Superior temporal gyrus (tissue), 1 donor: ENCODE results near the gene MIS18BP1.
"Not testable (repeated sequence)": the region's sequence is repeated elsewhere in the genome, so short reads cannot be mapped to it uniquely, and the experiment has no call there.

Source experiments
- DNase-seq: peaks from one replicate; pipeline ENCODE4 v3.0.0-alpha.2; 2016; ENCODE audit errors: extremely low spot score

The MIS18BP1 gene

GRCh38 chr14:45253070-45253753 is at the start of gene MIS18BP1:
MIS18BP1 (minus strand) TSS chr14:45253202; CDS start chr14:45247286, 5,916 bp downstream.
- DNase-seq = peak; percentile 90

- DNase-seq = peak; percentile 42
Observed at GRCh38 chr14:45298423-45299117, 45.6 kb upstream of the MIS18BP1 start.

DNA sequence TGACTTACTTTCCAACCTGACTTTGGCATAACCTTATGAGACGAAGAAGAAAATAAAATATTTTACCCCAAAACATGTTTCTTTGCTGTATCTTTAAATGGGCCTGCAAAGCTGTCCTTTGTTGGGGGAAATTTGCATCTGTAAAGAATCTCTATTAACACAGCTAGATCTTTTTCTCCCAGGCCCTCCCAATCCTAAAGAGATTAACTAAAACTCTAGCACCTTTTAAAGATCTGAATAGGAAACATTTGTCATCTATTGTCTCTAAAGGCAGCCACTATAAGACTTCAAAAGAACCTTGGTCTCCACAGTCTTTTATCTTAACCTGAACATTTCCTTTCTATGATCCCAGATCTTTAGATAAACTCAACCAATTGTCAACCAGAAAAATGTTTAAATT is 41.8 kb upstream of the MIS18BP1 start:
- DNase-seq = not testable (repeated sequence)

GRCh38 chr14:45290547-45290946 is 37.5 kb upstream of the MIS18BP1 start:
- no peak for DNase-seq

GRCh38 chr14:45287610-45288009 is 34.6 kb upstream of the MIS18BP1 start:
- peak; percentile 31 for DNase-seq

- no peak for DNase-seq
Observed at GRCh38 chr14:45284802-45285201, 31.8 kb upstream of the MIS18BP1 start.

DNA sequence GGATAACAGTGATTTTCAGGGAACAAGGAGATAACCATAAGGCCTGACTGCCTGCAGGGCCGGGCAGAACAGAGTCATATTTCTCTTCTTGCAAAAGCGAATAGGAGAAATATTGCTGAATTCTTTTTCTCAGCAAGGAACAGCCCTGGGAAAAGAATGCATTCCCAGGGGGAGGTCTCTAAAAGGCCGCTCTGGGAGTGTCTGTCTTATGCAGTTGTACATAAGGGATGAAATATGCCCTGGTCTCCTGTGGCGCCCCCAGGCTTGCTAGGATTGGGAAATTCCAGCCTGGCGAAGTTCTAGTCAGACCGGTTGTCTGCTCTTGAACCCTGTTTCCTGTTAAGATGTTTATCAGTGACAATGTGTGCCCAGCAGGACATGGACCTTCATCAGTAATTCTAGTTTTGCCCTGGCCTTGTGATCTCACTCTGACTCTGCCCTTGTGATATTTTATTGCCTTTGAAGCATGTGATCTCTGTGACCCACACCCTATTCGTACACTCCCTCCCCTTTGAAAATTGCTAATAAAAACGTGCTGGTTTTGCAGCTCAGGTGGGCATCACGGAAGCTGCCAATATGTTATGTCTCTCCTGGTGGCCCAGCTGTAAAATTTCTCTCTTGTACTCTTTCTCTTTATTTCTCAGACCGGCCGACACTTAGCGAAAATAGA is 28.9 kb upstream of the MIS18BP1 start:
- DNase-seq = not testable (repeated sequence)

DNA sequence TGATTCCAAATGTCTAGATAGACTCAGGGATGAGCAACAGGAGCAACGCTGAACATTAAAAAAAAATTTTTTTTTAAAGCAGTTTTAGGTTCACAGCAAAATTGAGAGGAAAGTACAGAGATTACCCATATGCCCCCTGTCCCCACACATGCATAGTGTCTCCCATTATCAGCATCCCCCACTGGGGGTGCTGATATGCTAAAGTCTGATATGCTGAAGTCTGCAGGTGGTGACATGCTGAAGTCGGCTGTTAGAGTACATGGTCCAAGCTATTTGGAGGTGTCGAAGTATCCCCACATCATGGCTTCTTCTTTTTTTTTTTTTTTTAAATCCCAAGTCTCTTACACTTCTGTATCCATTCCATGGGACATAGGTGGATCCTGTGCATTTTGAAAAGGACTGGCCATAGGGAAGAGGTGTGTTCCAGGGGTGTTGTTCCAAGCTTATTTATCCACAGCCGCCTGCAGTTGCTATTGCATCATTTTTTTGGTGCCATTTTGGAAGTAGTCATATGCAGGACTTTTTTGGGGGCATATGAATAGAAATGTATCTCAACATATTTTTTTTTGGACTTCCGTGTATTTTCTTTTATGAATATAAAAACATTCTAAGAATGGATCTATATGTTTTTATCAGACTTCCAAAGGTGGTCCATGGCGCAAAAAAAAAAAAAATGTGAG is 19.0 kb upstream of the MIS18BP1 start:
- no peak for DNase-seq

DNA sequence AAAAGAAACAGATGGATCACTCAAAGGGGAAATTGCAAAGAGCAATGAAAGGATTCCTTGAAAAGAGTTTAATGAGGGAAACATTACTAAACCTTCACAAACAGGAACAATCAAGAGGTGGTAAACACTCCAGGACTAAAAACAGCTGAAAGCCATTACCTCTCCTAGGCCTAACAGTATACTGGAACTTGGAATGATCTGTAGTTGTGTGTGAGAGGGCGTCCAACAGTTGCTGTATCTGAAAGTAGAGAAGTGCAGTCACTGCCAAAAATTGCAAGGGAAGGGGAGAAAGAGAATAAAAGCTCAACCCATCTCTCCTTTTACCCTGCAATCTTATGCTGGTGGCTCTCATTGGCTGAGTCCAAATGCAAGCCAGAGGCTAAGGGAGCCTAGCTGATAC is 17.0 kb upstream of the MIS18BP1 start:
- DNase-seq = no peak

DNA sequence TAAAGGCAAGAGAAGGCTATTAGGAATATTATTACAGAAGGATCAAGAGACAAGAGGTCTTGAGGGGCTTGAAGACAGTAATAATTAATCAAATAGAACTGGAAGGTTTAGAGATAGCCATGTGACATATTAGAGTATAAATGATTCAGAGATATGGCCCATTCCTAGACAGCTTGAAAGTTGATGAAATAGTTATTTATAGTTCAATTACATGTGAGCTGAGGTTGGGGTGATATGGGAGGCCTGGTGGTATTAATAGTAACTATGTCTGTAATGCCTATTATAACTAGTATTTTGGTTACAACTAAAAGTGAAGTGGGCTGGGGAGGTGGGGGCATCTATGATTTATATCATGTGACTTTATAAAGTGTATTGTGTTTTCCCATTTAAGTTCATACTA is 14.1 kb upstream of the MIS18BP1 start:
- DNase-seq = no peak

DNA sequence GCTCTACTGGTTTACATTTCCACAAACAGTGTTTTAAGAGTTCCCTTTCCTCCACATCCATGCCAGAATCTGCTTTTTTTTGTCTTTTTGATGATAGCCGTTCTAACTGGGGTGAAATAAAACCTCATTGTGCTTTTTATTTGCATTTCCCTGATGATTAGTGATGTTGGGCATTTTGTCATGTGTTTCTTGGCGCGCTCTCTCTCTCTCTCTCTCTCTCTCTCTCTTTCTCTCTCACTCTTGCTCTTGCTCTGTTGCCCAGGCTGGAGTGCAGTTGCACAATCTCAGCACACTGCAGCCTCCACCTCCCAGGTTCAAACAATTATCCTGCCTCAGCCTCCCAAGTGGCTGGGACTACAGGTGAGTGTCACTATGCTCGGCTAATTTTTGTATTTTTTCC is 9.6 kb upstream of the MIS18BP1 start:
- DNase-seq = no peak

GRCh38 chr14:45261209-45261608 is 8.2 kb upstream of the MIS18BP1 start:
- no peak for DNase-seq

DNA sequence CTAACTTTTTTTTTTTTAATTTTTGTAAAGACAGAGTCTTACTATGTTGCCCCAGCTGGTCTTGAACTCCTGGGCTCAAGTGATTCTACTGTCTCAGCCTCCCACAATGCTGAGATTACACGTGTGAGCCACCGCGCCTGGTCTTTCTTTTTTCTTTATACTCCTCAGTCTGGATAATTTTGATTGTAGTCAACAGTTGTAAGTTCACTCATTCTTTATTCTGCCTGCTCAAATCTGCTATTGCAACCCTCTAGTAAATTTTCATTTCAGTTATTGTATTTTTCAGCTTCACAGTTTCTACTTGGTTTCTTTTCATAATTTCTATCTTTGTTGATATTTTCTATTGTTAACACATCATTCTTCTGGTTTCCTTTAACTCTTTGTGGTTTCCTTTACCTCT is 5.8 kb upstream of the MIS18BP1 start:
- DNase-seq = no peak

DNA sequence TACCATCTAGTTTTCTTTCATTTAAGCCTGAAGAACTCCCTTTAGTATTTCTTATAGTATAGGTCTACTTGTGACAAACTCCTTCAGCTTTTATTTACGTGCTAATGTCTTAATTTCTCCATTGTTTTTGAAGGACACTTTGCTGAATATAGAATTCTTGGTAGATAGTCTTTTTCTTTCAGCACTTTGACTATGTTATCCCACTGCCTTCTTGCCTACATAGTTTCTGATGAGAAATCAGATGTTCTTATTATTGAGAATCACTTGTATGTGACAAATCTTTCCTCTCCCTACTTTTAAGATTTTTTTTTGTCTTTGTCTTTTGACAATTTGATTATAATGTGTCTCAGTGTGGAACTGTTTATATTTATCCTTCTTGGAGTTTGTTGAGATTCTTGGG is 5.1 kb upstream of the MIS18BP1 start:
- DNase-seq = no peak

- DNase-seq = no peak
Observed at GRCh38 chr14:45254771-45255170, 1.8 kb upstream of the MIS18BP1 start.

GRCh38 chr14:45253754-45254310 is 830 bp upstream of the MIS18BP1 start:
- DNase-seq = no peak

GRCh38 chr14:45252366-45253069 is 484 bp downstream of the MIS18BP1 start:
- DNase-seq = no peak

DNA sequence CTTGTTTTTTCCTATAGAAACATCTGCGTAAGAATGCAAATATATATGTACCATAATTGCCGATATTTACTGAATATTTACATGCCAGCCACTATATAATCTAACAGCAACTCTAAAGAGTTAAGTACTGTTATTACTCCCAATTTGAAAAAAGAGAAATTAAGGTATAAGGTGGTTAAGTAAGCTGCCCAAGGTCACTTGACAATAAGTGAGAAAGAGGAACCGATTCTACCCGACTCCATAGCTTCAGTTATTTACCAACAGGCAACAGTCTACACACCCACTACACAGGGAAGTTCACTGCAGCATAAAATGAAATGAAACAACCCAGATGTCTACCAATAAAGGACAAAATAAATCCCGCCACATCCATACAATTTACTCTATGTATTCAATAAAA is 1.1 kb downstream of the MIS18BP1 start:
- no peak for DNase-seq

- DNase-seq = no peak
Observed at GRCh38 chr14:45249856-45250575, 3.0 kb downstream of the MIS18BP1 start.

GRCh38 chr14:45247427-45247826 is 5.6 kb downstream of the MIS18BP1 start:
- no peak for DNase-seq

DNA sequence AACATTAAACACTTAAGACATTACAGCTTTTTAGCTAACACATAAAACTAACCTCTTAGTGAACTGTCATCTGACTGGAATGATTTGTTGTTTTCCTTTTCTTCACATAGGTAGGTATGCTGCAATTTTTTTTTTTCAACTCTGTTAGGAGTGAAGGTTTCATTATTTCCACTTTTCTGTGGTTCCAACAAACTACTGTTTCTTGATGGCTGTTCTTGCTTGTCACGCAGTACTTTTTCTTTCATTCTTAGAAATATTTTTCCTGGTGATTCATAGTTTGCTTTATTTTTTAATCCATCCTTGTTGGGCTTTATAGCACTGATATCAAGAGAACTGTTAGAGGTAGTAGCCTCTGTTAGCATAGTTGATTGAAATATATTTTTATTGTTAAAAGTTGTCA is 6.3 kb downstream of the MIS18BP1 start:
- DNase-seq = no peak
